Measurements from ENCODE around the gene KIAA0753. TPM values are rescaled to one million over a fixed set of nuclear protein-coding genes. Genes with fewer than 3 reads are reported as not detected.

KIAA0753 gene
- total and polyA plus RNA-seq, 2 of the 13 experiments (the other 11 are each of a cell fraction or from before 2014, with no cell fraction given) = 5.2 to 9.1 TPM

DNA sequence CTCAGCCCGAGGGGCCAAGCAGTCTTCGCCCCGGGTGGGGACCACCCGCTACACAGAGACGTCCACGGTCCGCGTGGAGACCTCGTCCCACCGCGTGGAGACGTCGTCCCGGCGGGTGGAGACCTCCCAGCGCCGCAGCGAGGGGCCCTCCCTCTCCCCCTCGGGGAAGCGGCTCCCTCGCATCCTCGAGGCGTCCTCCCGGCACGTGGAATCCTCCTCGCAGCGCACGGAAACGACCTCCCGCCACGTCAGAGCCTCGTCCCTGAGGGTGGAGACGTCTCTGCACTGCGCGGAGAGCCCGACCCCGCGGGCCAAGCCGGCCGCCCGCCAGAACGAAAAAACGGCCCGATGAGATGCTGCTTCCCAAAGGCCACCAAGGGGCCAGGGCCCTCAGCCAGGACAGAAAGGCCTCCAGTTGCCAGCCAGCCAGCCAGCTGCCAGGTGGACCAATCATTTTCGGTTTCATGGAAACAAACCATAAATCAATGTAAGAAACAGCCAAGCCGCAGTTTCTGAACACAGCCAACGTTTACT lies 11.5 kb upstream of the KIAA0753 start (continued):
- TF ChIP-seq, protein P1, sequence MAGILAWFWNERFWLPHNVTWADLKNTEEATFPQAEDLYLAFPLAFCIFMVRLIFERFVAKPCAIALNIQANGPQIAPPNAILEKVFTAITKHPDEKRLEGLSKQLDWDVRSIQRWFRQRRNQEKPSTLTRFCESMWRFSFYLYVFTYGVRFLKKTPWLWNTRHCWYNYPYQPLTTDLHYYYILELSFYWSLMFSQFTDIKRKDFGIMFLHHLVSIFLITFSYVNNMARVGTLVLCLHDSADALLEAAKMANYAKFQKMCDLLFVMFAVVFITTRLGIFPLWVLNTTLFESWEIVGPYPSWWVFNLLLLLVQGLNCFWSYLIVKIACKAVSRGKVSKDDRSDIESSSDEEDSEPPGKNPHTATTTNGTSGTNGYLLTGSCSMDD (CRISPR knock-in tag; IDR thresholded peaks at IDR 0.05) = peak; percentile 81; the same call in 1 of the 2 replicates
- no peak for TF ChIP-seq CHD2 (IDR thresholded peaks at IDR 0.05; ENCODE audit: low read depth, low read length)
- TF ChIP-seq ZNF891 (CRISPR knock-in tag; IDR thresholded peaks at IDR 0.05) = peak; percentile 97; the same call in 1 of the 2 replicates
- TF ChIP-seq U2AF2 (IDR thresholded peaks at IDR 0.05; ENCODE audit: low read depth, low read length) = no peak
- no peak for TF ChIP-seq ZNF3 (CRISPR knock-in tag; IDR thresholded peaks at IDR 0.05)
- 0 out of 2 replicates have a peak, but pooled peaks have one; percentile 79 for TF ChIP-seq ZNF367 (CRISPR knock-in tag; IDR thresholded peaks at IDR 0.05; ENCODE audit: borderline replicate concordance)
- TF ChIP-seq ZBTB42 (CRISPR knock-in tag; IDR thresholded peaks at IDR 0.05) = peak; percentile 96
- peak; percentile 94 for TF ChIP-seq ISX (CRISPR knock-in tag; conservative IDR thresholded peaks at IDR 0.05)
- TF ChIP-seq, protein P2, sequence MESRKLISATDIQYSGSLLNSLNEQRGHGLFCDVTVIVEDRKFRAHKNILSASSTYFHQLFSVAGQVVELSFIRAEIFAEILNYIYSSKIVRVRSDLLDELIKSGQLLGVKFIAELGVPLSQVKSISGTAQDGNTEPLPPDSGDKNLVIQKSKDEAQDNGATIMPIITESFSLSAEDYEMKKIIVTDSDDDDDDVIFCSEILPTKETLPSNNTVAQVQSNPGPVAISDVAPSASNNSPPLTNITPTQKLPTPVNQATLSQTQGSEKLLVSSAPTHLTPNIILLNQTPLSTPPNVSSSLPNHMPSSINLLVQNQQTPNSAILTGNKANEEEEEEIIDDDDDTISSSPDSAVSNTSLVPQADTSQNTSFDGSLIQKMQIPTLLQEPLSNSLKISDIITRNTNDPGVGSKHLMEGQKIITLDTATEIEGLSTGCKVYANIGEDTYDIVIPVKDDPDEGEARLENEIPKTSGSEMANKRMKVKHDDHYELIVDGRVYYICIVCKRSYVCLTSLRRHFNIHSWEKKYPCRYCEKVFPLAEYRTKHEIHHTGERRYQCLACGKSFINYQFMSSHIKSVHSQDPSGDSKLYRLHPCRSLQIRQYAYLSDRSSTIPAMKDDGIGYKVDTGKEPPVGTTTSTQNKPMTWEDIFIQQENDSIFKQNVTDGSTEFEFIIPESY (CRISPR knock-in tag; IDR thresholded peaks at IDR 0.05) = peak; percentile 52; the same call in 1 of the 2 replicates
- no peak for TF ChIP-seq LCORL (IDR thresholded peaks at IDR 0.05)
- no peak for TF ChIP-seq LCORL (CRISPR knock-in tag; IDR thresholded peaks at IDR 0.05)
- TF ChIP-seq, protein P3, sequence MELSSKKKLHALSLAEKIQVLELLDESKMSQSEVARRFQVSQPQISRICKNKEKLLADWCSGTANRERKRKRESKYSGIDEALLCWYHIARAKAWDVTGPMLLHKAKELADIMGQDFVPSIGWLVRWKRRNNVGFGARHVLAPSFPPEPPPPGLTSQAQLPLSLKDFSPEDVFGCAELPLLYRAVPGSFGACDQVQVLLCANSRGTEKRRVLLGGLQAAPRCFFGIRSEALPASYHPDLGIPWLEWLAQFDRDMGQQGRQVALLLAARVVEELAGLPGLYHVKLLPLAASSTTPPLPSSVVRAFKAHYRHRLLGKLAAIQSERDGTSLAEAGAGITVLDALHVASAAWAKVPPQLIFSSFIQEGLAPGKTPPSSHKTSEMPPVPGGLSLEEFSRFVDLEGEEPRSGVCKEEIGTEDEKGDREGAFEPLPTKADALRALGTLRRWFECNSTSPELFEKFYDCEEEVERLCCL (CRISPR knock-in tag; IDR thresholded peaks at IDR 0.05; ENCODE audit: borderline replicate concordance) = peak; percentile 92; the same call in 1 of the 2 replicates
- TF ChIP-seq, protein P4, sequence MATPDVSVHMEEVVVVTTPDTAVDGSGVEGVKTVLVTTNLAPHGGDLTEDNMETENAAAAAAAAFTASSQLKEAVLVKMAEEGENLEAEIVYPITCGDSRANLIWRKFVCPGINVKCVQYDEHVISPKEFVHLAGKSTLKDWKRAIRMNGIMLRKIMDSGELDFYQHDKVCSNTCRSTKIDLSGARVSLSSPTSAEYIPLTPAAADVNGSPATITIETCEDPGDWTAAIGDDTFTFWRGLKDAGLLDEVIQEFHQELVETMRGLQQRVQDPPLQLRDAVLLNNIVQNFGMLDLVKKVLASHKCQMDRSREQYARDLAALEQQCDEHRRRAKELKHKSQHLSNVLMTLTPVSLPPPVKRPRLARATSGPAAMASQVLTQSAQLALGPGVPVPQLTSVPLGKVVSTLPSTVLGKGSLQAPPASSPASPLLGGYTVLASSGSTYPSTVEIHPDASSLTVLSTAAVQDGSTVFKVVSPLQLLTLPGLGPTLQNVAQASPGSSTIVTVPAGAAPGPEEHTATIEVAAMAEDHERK (CRISPR knock-in tag; IDR thresholded peaks at IDR 0.05; ENCODE audit: low read depth) = no peak
- peak; percentile 93; the same call in 1 of the 2 replicates for TF ChIP-seq ZNF790 (CRISPR knock-in tag; IDR thresholded peaks at IDR 0.05; ENCODE audit: borderline replicate concordance)
- TF ChIP-seq, protein P5, sequence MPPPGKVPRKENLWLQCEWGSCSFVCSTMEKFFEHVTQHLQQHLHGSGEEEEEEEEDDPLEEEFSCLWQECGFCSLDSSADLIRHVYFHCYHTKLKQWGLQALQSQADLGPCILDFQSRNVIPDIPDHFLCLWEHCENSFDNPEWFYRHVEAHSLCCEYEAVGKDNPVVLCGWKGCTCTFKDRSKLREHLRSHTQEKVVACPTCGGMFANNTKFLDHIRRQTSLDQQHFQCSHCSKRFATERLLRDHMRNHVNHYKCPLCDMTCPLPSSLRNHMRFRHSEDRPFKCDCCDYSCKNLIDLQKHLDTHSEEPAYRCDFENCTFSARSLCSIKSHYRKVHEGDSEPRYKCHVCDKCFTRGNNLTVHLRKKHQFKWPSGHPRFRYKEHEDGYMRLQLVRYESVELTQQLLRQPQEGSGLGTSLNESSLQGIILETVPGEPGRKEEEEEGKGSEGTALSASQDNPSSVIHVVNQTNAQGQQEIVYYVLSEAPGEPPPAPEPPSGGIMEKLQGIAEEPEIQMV (CRISPR knock-in tag; IDR thresholded peaks at IDR 0.05; ENCODE audit: low read depth) = peak; percentile 78
- no peak for TF ChIP-seq RFX5 (IDR thresholded peaks at IDR 0.05; ENCODE audit: low read depth, low read length)
- TF ChIP-seq HOXA7 (CRISPR knock-in tag; IDR thresholded peaks at IDR 0.05) = peak; percentile 94; the same call in 1 of the 2 replicates
- TF ChIP-seq NFIC (IDR thresholded peaks at IDR 0.05; ENCODE audit: low read length) = no peak
- TF ChIP-seq MAZ (IDR thresholded peaks at IDR 0.05; ENCODE audit: borderline replicate concordance, low read depth, low read length) = no peak
- TF ChIP-seq MAZ (CRISPR knock-in tag; IDR thresholded peaks at IDR 0.05; ENCODE audit: low read depth) = peak; percentile 93
- TF ChIP-seq, protein P6, sequence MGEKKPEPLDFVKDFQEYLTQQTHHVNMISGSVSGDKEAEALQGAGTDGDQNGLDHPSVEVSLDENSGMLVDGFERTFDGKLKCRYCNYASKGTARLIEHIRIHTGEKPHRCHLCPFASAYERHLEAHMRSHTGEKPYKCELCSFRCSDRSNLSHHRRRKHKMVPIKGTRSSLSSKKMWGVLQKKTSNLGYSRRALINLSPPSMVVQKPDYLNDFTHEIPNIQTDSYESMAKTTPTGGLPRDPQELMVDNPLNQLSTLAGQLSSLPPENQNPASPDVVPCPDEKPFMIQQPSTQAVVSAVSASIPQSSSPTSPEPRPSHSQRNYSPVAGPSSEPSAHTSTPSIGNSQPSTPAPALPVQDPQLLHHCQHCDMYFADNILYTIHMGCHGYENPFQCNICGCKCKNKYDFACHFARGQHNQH (CRISPR knock-in tag; IDR thresholded peaks at IDR 0.05) = no peak; the same call in 1 of the 2 replicates
